ENCODE data around the gene MARCO.
"Not testable (repeated sequence)": the region's sequence is repeated elsewhere in the genome, so short reads cannot be mapped to it uniquely, and the experiment has no call there.

Gene MARCO

DNA sequence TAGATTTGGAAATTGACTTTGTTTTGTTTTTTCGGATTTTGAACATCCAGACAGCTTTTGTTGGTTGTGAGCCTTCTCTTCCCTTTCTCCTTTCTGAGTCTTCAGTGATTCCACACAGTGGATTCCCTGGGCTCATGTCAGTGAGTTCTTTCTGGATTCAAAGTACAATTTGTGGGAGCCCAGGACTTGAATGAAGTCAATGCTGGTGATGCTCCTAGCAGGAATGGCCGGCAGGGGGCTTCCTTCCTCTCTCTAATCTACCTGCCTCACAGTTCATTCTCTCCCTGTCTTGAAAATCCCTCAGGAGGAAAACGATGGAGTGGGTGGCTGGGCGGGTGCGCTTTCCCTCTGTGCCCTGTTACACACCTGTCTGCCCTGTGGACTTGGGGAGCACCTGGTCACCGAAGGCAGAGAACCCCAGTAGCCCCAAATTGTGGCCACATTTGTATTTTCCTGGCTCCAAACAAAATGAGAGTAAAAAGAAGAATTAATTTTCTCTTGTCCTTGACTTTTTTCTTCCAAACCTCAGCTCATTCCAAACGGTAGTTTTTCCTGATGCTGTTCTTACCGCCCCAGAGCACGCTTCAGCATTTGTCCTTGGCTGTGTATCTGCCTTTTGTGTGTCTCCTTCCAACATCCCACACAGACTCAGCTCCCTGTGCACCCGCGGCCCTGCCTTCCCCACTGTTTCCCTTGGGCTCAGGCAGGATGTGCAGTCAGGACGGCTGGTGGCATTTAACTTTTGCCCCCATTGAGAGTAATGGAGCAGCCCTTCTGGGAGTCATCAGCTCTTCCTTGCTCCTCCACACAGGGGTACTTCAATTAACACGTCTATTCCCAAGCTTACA lies 86.6 kb downstream of the MARCO start:
- DNase-seq (ENCODE audit: low read depth in 2 of 3, low spot score in 1 of 3): no peak

GRCh38 chr2:119029297-119029696 lies 87.3 kb downstream of the MARCO start:
- no peak for DNase-seq (ENCODE audit: low read depth in 2 of 3, low spot score in 1 of 3)

GRCh38 chr2:119037922-119038321 lies 95.9 kb downstream of the MARCO start:
- DNase-seq (ENCODE audit: low read depth in 2 of 3, low spot score in 1 of 3): not testable (repeated sequence)

GRCh38 chr2:119040730-119041129 lies 98.7 kb downstream of the MARCO start:
- no peak for DNase-seq (ENCODE audit: low read depth in 2 of 3, low spot score in 1 of 3)

Measured in stimulated activated CD4-positive, alpha-beta T cell treated with anti-CD3 and anti-CD28 coated beads, Interleukin-12 subunit alpha, Interleukin-12 subunit beta, amount 100 ng/mL, for 48 hours (primary cell).